HepG2 (cell line): ENCODE data around the gene RIPK1. TPM values are rescaled to one million over a fixed set of nuclear protein-coding genes. Genes with fewer than 3 reads are reported as not detected.

Experiments used
- DMAP1 ChIP-seq: IDR thresholded peaks from 2 replicates; pipeline ENCODE4 v1.6.1; 2016
- HMG20B ChIP-seq: conservative IDR thresholded peaks from 2 replicates; pipeline ENCODE4 v1.6.1; 2016; ENCODE audit warnings: missing genetic modification reagents, missing compliant biosample characterization
- HOXA5 ChIP-seq: sonication (generic); formaldehyde crosslinking; IDR thresholded peaks from 2 replicates; pipeline ENCODE4 v1.4.0; 2020; ENCODE audit warnings: missing genetic modification reagents
- KLF11 ChIP-seq: IDR thresholded peaks from 2 replicates; pipeline ENCODE4 v1.6.1; 2016; ENCODE audit warnings: missing compliant biosample characterization
- MED8 ChIP-seq: sonication (generic); formaldehyde crosslinking; IDR thresholded peaks from 2 replicates; pipeline ENCODE4 v1.8.1; 2023; ENCODE audit warnings: mild to moderate bottlenecking, missing genetic modification reagents; ENCODE audit not compliant: insufficient replicate concordance
- NCOA2 ChIP-seq: sonication (generic); formaldehyde crosslinking; IDR thresholded peaks from 2 replicates; pipeline ENCODE4 v1.8.0; 2022; ENCODE audit warnings: inconsistent platforms
- NFIC ChIP-seq: IDR thresholded peaks from 2 replicates; pipeline ENCODE4 v1.6.1; 2012; ENCODE audit warnings: mild to moderate bottlenecking, low read length, inconsistent platforms
- NR2C2 ChIP-seq: sonication (generic); formaldehyde crosslinking; IDR thresholded peaks from 2 replicates; pipeline ENCODE4 v1.4.0; 2020; ENCODE audit warnings: missing genetic modification reagents, mild to moderate bottlenecking, moderate library complexity, borderline replicate concordance
- PAWR ChIP-seq: sonication (generic); formaldehyde crosslinking; IDR thresholded peaks from 2 replicates; pipeline ENCODE4 v1.4.0; 2020; ENCODE audit warnings: missing genetic modification reagents, mild to moderate bottlenecking, borderline replicate concordance
- POLR2A ChIP-seq, 2 experiments: IDR thresholded peaks; 2 replicates each; pipeline ENCODE4 v1.6.1; 2011; ENCODE audit warnings: low read depth in 2 of 2, low read length in 2 of 2, mild to moderate bottlenecking in 1 of 2, moderate library complexity in 1 of 2; ENCODE audit not compliant: insufficient read depth in 1 of 2
- RARG ChIP-seq: sonication (generic); formaldehyde crosslinking; IDR thresholded peaks from 2 replicates; pipeline ENCODE4 v1.4.0; 2020; ENCODE audit warnings: low read depth, mild to moderate bottlenecking, missing genetic modification reagents
- XRCC5 ChIP-seq: fragments of 200-400 bp; formaldehyde crosslinking; optimal IDR thresholded peaks from 2 replicates; pipeline ENCODE3; 2017; ENCODE audit warnings: mild to moderate bottlenecking, low read length
- ZBTB3 ChIP-seq: sonication (generic); formaldehyde crosslinking; IDR thresholded peaks from 2 replicates; pipeline ENCODE4 v1.4.0; 2020; ENCODE audit warnings: low read depth, mild to moderate bottlenecking, moderate library complexity, missing genetic modification reagents, borderline replicate concordance
- ZKSCAN5 ChIP-seq: sonication (generic); formaldehyde crosslinking; IDR thresholded peaks from 2 replicates; pipeline ENCODE4 v1.5.1; 2020; ENCODE audit warnings: mild to moderate bottlenecking, missing genetic modification reagents
- ZNF296 ChIP-seq: sonication (generic); formaldehyde crosslinking; conservative IDR thresholded peaks from 2 replicates; pipeline ENCODE4 v1.5.0; 2020; ENCODE audit warnings: mild to moderate bottlenecking, missing genetic modification reagents
- ZNF331 ChIP-seq: sonication (generic); formaldehyde crosslinking; IDR thresholded peaks from 2 replicates; pipeline ENCODE4 v1.4.0; 2020; ENCODE audit warnings: missing genetic modification reagents
- ZNF713 ChIP-seq: sonication (generic); formaldehyde crosslinking; IDR thresholded peaks from 2 replicates; pipeline ENCODE4 v1.4.0; 2020; ENCODE audit warnings: mild to moderate bottlenecking, missing genetic modification reagents
- ZNF737 ChIP-seq: sonication (generic); formaldehyde crosslinking; IDR thresholded peaks from 2 replicates; pipeline ENCODE4 v1.5.0; 2020; ENCODE audit warnings: missing genetic modification reagents, mild to moderate bottlenecking, borderline replicate concordance
- ZNF788 ChIP-seq: sonication (generic); formaldehyde crosslinking; IDR thresholded peaks from 2 replicates; pipeline ENCODE4 v1.5.0; 2020; ENCODE audit warnings: mild to moderate bottlenecking, missing genetic modification reagents, borderline replicate concordance
- ZSCAN9 ChIP-seq: IDR thresholded peaks from 2 replicates; pipeline ENCODE4 v1.6.1; 2016; ENCODE audit warnings: borderline replicate concordance
- polyA plus RNA-seq, 8 experiments: library from polyadenylated mRNA; depleted of rRNA in 3 of 8; stranded (reverse) in 7 of 8; unstranded in 1 of 8; fragments of >200 nt; fragmentation: Illumina TruSeq in 4 of 8; extraction: Trizol in 4 of 8; gene quantifications; 2 replicates each; pipeline versions ENCODE4 v1.2.1 to v1.2.3, GENCODE V29; 2011 to 2016; ENCODE audit warnings: low read depth in 4 of 8, missing spikeins in 1 of 8, mixed read lengths in 1 of 8; ENCODE audit not compliant: insufficient read depth in 1 of 8
- total RNA-seq, 5 experiments: library from RNA; depleted of rRNA; stranded (reverse); fragments of >200 nt; fragmentation: Illumina TruSeq; extraction: Trizol; gene quantifications; 2 replicates each; pipeline ENCODE4 v1.2.3, GENCODE V29; 2016; ENCODE audit warnings: low read depth in 1 of 5
- TF ChIP-seq, protein P1 (sequence below): sonication (generic); formaldehyde crosslinking; IDR thresholded peaks from 2 replicates; pipeline ENCODE4 v1.8.0; 2022; ENCODE audit warnings: missing genetic modification reagents, mild to moderate bottlenecking, inconsistent platforms, borderline replicate concordance
- TF ChIP-seq, protein P2 (sequence below): sonication (generic); formaldehyde crosslinking; IDR thresholded peaks from 2 replicates; pipeline ENCODE4 v1.5.0; 2020; ENCODE audit warnings: missing genetic modification reagents
- TF ChIP-seq, protein P3 (sequence below): sonication (generic); formaldehyde crosslinking; IDR thresholded peaks from 2 replicates; pipeline ENCODE4 v1.4.0; 2020; ENCODE audit warnings: missing genetic modification reagents, borderline replicate concordance
- TF ChIP-seq, protein P4 (sequence below): sonication (generic); formaldehyde crosslinking; IDR thresholded peaks from 2 replicates; pipeline ENCODE4 v1.8.1; 2023; ENCODE audit warnings: mild to moderate bottlenecking, missing genetic modification reagents, borderline replicate concordance

Gene RIPK1
- total and polyA plus RNA-seq, 2 of the 13 experiments (the other 11 are each of a cell fraction or from before 2014, with no cell fraction given): 9.0 to 10.3 TPM

DNA sequence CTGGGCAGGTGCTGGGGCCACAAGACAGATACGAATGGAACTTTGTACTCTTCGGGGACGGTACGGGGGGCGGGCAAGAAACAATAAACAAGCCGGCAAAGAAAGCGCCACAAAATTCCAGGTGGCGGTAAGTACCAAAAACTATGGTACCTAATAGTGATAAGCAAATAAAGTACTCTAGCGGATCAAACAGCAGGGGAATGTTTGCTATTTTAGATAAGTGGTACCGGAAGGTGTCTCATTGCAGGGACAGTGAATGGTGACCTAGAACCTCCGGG is 15.1 kb upstream of the RIPK1 start (continued):
- TF ChIP-seq, protein P1, sequence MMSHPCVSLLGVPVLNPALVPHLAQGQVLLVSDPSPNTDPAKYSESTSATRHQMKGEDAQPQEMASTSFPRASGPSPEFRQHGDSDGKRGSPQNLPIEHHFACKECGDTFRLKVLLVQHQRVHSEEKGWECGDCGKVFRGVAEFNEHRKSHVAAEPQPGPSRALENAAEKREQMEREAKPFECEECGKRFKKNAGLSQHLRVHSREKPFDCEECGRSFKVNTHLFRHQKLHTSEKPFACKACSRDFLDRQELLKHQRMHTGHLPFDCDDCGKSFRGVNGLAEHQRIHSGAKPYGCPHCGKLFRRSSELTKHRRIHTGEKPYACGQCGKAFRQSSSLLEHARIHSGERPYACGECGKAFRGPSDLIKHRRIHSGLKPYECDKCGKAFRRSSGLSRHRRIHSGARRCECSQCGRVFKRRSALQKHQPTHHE: no peak
- no peak for TF ChIP-seq ZKSCAN5 (CRISPR knock-in tag)
- TF ChIP-seq HMG20B (CRISPR knock-in tag): no peak; the same call in 1 of the 2 replicates
- no peak for TF ChIP-seq RARG (CRISPR knock-in tag)
- TF ChIP-seq ZNF296 (CRISPR knock-in tag): 0 out of 2 replicates have a peak, but pooled peaks have one; percentile 54
- peak; percentile 61 for TF ChIP-seq NCOA2 (CRISPR knock-in tag)
- 0 out of 2 replicates have a peak, but pooled peaks have one; percentile 43 for TF ChIP-seq HOXA5
- TF ChIP-seq ZBTB3 (CRISPR knock-in tag): no peak
- TF ChIP-seq ZNF331 (CRISPR knock-in tag): no peak
- TF ChIP-seq DMAP1 (CRISPR knock-in tag): no peak
- no peak for TF ChIP-seq PAWR (CRISPR knock-in tag)
- no peak for TF ChIP-seq ZNF788 (CRISPR knock-in tag)
- TF ChIP-seq, protein P2, sequence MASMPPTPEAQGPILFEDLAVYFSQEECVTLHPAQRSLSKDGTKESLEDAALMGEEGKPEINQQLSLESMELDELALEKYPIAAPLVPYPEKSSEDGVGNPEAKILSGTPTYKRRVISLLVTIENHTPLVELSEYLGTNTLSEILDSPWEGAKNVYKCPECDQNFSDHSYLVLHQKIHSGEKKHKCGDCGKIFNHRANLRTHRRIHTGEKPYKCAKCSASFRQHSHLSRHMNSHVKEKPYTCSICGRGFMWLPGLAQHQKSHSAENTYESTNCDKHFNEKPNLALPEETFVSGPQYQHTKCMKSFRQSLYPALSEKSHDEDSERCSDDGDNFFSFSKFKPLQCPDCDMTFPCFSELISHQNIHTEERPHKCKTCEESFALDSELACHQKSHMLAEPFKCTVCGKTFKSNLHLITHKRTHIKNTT (CRISPR knock-in tag): no peak
- 0 out of 2 replicates have a peak, but pooled peaks have one; percentile 6 for TF ChIP-seq ZSCAN9 (CRISPR knock-in tag)
- TF ChIP-seq POLR2A (IDR thresholded peaks at IDR 0.05; ENCODE audit: insufficient read depth in 1 of 2, low read depth in 2 of 2, low read length in 2 of 2): no peak
- no peak for TF ChIP-seq ZNF737 (CRISPR knock-in tag)
- TF ChIP-seq NR2C2 (CRISPR knock-in tag): 0 out of 2 replicates have a peak, but pooled peaks have one; percentile 58
- TF ChIP-seq KLF11 (CRISPR knock-in tag): no peak
- TF ChIP-seq, protein P3, sequence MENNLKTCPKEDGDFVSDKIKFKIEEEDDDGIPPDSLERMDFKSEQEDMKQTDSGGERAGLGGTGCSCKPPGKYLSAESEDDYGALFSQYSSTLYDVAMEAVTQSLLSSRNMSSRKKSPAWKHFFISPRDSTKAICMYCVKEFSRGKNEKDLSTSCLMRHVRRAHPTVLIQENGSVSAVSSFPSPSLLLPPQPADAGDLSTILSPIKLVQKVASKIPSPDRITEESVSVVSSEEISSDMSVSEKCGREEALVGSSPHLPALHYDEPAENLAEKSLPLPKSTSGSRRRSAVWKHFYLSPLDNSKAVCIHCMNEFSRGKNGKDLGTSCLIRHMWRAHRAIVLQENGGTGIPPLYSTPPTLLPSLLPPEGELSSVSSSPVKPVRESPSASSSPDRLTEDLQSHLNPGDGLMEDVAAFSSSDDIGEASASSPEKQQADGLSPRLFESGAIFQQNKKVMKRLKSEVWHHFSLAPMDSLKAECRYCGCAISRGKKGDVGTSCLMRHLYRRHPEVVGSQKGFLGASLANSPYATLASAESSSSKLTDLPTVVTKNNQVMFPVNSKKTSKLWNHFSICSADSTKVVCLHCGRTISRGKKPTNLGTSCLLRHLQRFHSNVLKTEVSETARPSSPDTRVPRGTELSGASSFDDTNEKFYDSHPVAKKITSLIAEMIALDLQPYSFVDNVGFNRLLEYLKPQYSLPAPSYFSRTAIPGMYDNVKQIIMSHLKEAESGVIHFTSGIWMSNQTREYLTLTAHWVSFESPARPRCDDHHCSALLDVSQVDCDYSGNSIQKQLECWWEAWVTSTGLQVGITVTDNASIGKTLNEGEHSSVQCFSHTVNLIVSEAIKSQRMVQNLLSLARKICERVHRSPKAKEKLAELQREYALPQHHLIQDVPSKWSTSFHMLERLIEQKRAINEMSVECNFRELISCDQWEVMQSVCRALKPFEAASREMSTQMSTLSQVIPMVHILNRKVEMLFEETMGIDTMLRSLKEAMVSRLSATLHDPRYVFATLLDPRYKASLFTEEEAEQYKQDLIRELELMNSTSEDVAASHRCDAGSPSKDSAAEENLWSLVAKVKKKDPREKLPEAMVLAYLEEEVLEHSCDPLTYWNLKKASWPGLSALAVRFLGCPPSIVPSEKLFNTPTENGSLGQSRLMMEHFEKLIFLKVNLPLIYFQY (CRISPR knock-in tag): no peak
- TF ChIP-seq MED8: no peak
- TF ChIP-seq, protein P4, sequence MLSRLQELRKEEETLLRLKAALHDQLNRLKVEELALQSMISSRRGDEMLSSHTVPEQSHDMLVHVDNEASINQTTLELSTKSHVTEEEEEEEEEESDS (CRISPR knock-in tag): no peak
- no peak for TF ChIP-seq ZNF713 (CRISPR knock-in tag)
- TF ChIP-seq NFIC: no peak
- peak; percentile 35 for TF ChIP-seq XRCC5
